Measurements from ENCODE around the gene HYPK.
"Not testable (repeated sequence)": the region's sequence is repeated elsewhere in the genome, so short reads cannot be mapped to it uniquely, and the experiment has no call there.

Gene HYPK

GRCh38 chr15:43832485-43832884 is 32.1 kb downstream of the HYPK start:
- not testable (repeated sequence) for DNase-seq

- no peak for DNase-seq
These were observed 45.0 kb downstream of the HYPK start for GRCh38 chr15:43845421-43845820.

- no peak for DNase-seq
These were observed 50.9 kb downstream of the HYPK start for GRCh38 chr15:43851251-43851650.

- no peak for DNase-seq
These were observed 52.2 kb downstream of the HYPK start for GRCh38 chr15:43852607-43853006.

Data from right kidney (tissue), 1 donor.